Transverse colon (tissue), 4 donors: Measurements from ENCODE around the gene FBXO8.

Experiments
- CTCF ChIP-seq, 5 experiments: fragments of 200-600 bp in 3 of 5; fragments of 450-650 bp in 2 of 5; sonication (generic) in 3 of 5; IDR thresholded peaks; 1 replicate in 2 of 5; 2 replicates in 3 of 5; pipeline ENCODE4 v1.5.1; 2016 to 2017; ENCODE audit warnings: antibody characterized with exemption in 5 of 5, inconsistent platforms in 3 of 5, mild to moderate bottlenecking in 2 of 5, moderate library complexity in 1 of 5
- EP300 ChIP-seq: sonication (generic); formaldehyde crosslinking; IDR thresholded peaks from one replicate; pipeline ENCODE4 v1.6.1; 2017; ENCODE audit warnings: antibody characterized with exemption, low read depth
- POLR2A ChIP-seq: fragments of 450-650 bp; IDR thresholded peaks from one replicate; pipeline ENCODE4 v1.6.1; 2016; ENCODE audit warnings: antibody characterized with exemption, mild to moderate bottlenecking, moderate library complexity
- POLR2AphosphoS5 ChIP-seq, 3 donors: sonication (generic); formaldehyde crosslinking; IDR thresholded peaks; one replicate each; pipeline ENCODE4 v1.6.1; 2016; ENCODE audit warnings: antibody characterized with exemption in 3 of 3

- TF ChIP-seq CTCF (IDR thresholded peaks at IDR 0.05), result no peak
- no peak for TF ChIP-seq POLR2AphosphoS5 (IDR thresholded peaks at IDR 0.05)
- no peak for TF ChIP-seq EP300
- no peak for TF ChIP-seq POLR2A
Measured at GRCh38 chr4:174255786-174256185, 27.7 kb downstream of the FBXO8 start.
